AG09319 (cell line): ENCODE results near the gene ZNF236.

Experiments used
- DNase-seq: peaks from one replicate; pipeline ENCODE4 v3.0.0-alpha.2; 2010; ENCODE audit warnings: low read depth; ENCODE audit errors: extremely low read depth
- TF ChIP-seq, protein P1 (sequence below): IDR thresholded peaks from 2 replicates; pipeline ENCODE4 v1.5.1; 2011; ENCODE audit warnings: low read depth, mild to moderate bottlenecking, inconsistent platforms, low read length, moderate library complexity

The ZNF236 gene

DNA sequence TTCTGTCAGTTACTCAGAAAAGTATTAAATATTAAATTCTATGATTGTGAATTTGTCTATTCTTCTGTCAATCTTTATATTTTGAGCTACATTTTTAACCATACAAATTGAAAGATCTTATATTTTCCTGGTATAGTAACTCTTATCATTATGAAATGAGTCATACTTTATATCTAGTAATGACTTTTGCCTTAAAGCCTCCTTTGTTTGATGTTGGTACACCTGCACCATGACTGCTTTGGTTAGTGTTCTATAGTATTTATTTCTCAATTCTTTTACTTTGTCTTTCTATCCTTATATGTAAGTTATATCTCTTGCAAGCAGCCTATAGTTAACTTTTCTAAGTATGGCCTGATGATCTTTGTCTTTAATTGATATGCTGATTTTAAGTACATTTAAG lies 13.0 kb downstream of the ZNF236 start:
- TF ChIP-seq, protein P1, sequence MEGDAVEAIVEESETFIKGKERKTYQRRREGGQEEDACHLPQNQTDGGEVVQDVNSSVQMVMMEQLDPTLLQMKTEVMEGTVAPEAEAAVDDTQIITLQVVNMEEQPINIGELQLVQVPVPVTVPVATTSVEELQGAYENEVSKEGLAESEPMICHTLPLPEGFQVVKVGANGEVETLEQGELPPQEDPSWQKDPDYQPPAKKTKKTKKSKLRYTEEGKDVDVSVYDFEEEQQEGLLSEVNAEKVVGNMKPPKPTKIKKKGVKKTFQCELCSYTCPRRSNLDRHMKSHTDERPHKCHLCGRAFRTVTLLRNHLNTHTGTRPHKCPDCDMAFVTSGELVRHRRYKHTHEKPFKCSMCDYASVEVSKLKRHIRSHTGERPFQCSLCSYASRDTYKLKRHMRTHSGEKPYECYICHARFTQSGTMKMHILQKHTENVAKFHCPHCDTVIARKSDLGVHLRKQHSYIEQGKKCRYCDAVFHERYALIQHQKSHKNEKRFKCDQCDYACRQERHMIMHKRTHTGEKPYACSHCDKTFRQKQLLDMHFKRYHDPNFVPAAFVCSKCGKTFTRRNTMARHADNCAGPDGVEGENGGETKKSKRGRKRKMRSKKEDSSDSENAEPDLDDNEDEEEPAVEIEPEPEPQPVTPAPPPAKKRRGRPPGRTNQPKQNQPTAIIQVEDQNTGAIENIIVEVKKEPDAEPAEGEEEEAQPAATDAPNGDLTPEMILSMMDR: no peak
- no peak for DNase-seq

DNA sequence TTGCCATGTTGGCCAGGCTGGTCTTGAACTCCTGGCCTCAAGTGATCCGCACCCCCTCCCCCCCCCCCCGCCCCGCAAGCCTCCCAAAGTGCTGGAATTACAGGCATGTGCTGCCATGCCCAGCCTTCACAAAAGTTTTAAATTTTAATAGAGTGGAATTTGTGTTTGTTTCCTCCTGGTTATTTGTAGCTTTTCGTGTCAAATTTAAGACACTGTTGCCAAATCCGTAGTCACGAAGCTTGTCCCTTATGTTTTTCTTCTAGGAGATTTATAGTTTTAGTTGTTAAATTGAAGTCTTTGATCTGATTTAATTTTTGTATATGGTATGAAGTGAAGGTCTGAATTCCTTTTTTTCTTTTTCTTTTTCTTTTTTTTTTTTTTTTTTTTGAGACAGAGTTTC lies 14.7 kb downstream of the ZNF236 start:
- TF ChIP-seq, protein P1: no peak
- no peak for DNase-seq

DNA sequence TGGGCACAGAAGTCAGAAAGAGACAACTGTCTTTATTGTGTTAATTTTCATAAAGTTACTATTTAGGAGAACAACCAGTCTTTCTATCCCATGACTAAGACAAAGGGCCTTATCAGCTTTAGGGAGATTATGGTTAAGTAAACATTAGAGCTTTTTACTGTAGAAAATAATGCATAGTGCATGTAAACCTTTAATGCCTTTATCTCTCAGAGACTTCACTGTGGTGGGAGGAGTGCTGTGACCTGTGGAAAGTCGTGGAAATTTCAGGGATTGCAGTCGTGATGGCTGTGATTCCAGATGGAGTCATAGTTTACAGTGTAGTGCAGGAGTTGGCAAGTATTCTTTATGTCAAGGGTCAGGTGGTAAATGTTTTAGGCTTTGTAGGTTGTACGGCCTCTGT lies 15.8 kb downstream of the ZNF236 start:
- no peak for DNase-seq
- TF ChIP-seq, protein P1: no peak

DNA sequence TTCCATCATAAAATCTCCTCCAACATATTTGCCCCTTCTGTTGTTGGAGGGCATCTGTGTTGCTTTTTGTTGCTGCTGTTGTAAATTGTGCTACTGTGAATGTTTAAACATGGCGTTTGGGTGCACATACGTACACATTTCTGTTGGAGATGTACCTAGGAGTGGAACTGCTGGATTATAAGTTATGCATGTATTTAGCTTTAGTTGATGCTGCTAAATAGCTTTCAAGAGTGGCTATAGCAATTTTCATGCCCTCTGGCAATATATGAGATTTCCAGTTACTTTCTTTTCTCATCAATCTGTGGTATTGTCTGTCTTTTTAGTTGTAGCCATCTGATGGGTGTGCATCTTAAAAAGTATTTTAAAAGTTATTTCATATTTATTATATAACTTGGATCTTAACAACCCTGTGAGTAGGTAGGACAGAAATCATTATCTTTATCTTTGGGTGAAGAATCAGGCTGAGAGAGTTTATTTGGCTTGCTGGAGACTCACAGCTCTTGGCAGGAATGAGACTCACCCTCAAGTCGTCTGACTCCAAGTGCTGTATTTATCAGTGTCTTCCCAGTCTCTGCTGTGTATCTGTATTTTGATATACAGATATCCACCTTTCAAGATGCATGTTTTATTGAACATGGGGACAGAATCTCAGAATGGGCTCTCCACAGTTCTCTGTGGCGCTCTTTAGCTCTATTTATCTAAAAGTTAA lies 16.9 kb downstream of the ZNF236 start:
- TF ChIP-seq, protein P1: no peak
- no peak for DNase-seq

DNA sequence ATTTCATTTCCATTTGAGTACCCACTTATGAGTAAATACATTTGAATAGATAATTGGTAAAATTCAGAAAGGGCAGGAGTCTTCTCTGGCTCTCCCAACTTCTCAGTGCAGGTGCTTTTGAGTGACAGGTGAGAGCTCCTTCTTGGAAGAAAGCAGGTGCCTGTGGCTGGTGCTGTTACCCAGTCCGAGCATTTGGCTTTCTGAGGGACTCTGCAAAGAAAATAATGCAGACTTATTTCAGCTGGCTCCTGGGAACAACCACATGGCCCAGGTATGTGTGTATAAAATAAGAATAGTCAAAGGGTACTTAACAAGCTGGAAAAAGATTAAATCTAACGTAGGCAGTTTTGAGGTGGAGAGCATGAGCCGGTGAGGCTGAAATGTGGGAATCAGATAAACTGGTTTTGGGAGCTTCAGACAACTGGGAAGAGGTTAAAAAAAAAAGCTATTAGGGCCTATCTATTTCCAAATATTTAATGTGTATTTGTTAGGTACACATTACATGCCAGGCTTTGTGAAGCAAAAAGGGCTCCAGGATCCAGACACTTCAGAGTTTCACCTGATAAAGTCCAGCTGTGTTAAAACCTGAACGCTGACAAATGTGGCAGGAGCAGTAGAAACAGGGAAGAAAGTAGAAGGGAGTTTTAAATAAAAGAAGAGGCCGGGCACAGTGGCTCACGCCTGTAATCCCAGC lies 20.6 kb downstream of the ZNF236 start:
- TF ChIP-seq, protein P1: no peak
- no peak for DNase-seq

DNA sequence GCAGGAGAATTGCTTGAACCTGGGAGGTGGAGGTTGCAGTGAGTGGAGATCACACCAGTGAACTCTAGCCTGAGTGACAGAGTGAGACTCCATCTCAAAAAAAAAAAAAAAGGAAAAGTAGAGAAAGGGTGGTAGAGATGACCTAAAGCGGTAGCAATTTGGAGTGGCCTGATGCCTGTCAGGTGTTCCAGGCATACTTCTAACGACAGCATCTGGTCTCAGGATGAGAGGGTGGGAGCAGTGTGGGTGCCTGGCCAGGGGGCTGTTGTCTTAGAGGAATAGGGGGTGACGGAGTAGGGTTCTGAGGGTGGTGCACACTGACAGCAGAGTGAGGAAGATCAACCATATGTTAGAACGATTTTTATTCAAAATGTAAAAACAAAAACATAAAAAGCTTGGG lies 21.8 kb downstream of the ZNF236 start:
- TF ChIP-seq, protein P1: no peak
- DNase-seq: no peak

DNA sequence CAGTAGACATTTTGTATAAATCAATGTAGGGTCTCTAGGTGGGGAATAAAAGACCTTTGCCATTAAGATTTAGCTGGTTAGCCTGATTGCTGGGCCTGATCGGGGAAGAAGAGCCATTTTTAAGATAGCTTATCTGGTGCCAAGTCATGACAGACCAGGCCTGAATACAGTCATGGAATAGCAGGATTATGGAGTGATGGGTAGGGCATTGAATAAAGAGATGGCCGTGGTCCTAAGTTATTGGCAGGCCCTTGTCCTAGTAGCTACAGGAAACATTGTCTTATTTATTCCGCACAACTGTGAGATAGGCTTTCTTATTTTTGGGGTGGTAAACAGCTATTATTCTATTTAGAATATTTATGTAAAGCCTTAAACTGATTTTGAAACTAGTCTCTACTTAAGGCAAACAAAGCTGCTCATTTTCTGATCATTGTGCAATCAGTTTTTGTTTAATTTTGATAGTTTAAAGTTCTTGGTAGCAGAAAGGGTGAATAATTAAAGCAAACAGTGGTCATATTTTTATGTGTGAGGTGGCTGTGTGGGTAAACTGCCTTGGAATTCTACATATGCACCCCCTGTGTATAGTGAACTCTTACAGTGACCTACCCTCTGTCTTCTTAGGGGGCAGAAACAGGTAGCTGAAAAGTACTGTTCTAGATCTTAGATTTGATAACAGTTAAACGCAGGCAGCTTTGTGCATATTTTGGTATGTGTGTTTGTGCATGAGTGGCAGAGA lies 22.6 kb downstream of the ZNF236 start:
- TF ChIP-seq, protein P1: no peak
- DNase-seq: no peak
